Erythroblast (primary cell): Measurements from ENCODE around the gene RAB43.

Experiments used
- GATA1 ChIP-seq: IDR thresholded peaks from 2 replicates; pipeline ENCODE4 v1.6.1; 2011; ENCODE audit warnings: low read depth, mild to moderate bottlenecking, control low read depth, low read length, moderate library complexity
- POLR2A ChIP-seq: IDR thresholded peaks from 2 replicates; pipeline ENCODE4 v1.6.1; 2011; ENCODE audit warnings: mild to moderate bottlenecking, low read length

DNA sequence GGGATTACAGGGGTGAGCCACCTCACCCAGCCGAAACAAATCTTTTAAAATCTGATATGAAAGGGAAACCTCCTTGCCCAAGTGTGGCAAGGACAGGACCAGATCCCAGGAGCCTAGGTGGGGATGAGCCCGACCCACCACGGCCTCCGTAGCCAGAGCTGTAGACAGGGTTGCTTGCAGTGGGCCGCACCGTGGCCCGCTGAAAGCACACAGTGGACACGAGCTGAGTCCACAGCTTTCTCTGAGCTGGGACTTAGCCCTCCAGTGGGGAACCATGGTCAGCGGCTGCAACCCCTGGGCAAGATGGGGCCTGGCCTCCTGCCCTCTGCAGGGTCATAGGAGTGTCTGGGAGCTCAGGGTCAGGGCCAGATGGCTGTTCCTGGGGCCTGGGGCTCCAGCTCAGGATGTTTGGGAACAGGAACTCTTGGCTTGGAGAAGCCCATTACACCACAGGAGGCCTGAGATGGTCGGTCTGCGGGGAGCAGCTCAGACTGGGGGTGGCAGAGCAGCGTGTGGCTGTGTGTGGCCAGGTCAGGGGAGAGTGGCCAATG is 36.4 kb downstream of the RAB43 start:
- no peak for TF ChIP-seq POLR2A
- no peak for TF ChIP-seq GATA1
